Ectodermal cell (in vitro differentiated cells): ENCODE results near the gene GRAMD4.

ENCODE experiments used
- H3K27ac ChIP-seq: 2 replicates; pipeline ENCODE4 v1.7.0; 2013; ENCODE audit warnings: mild to moderate bottlenecking, low read depth, low read length; ENCODE audit not compliant: insufficient read depth, poor library complexity, severe bottlenecking
- H3K27me3 ChIP-seq: 2 replicates; pipeline ENCODE4 v1.7.0; 2013; ENCODE audit warnings: mild to moderate bottlenecking, low read length; ENCODE audit not compliant: insufficient read depth, control insufficient read depth, poor library complexity, severe bottlenecking
- H3K36me3 ChIP-seq: one replicate; pipeline ENCODE4 v1.7.0; 2013; ENCODE audit warnings: low read length; ENCODE audit not compliant: control insufficient read depth, insufficient read depth
- H3K4me1 ChIP-seq: one replicate; pipeline ENCODE4 v1.7.0; 2013; ENCODE audit warnings: low read length; ENCODE audit not compliant: control insufficient read depth, insufficient read depth
- H3K4me3 ChIP-seq: 2 replicates; pipeline ENCODE4 v1.7.0; 2013; ENCODE audit warnings: low read depth, low read length, control low read depth; ENCODE audit not compliant: insufficient read depth
- H3K9me3 ChIP-seq: 2 replicates; pipeline ENCODE4 v1.7.0; 2013; ENCODE audit warnings: mild to moderate bottlenecking, low read length, moderate library complexity; ENCODE audit not compliant: control insufficient read depth
- WGBS, 2 experiments: methylation state at CpG; one replicate each; pipeline ENCODE4 v1.1.7; 2013; ENCODE audit warnings: missing lambda C conversion rate in 2 of 2; 5-methylcytosine and 5-hydroxymethylcytosine counted together

Gene GRAMD4

GRCh38 chr22:46673662-46674236 lies 53.6 kb downstream of the GRAMD4 start:
- H3K36me3 ChIP-seq = no peaks in the 10 kb centered on the region
- H3K9me3 ChIP-seq = no peaks in the 10 kb centered on the region
- H3K4me1 ChIP-seq = no peaks in the 10 kb centered on the region
- no peak overlapping the region for H3K27ac ChIP-seq
- no peak overlapping the region for H3K4me3 ChIP-seq
- 89 to 92% methylated on average over 32 of the region's 32 CpGs for WGBS, 2 experiments
- no peaks in the 10 kb centered on the region for H3K27me3 ChIP-seq

GRCh38 chr22:46674367-46674781 lies 54.2 kb downstream of the GRAMD4 start:
- no peak overlapping the region for H3K4me3 ChIP-seq
- H3K27me3 ChIP-seq = no peaks in the 10 kb centered on the region
- no peaks in the 10 kb centered on the region for H3K4me1 ChIP-seq
- H3K9me3 ChIP-seq = no peaks in the 10 kb centered on the region
- 94 to 95% methylated on average over 19 of the region's 19 CpGs for WGBS, 2 experiments
- H3K36me3 ChIP-seq = no peaks in the 10 kb centered on the region
- H3K27ac ChIP-seq = no peak overlapping the region

GRCh38 chr22:46674906-46675305 lies 54.7 kb downstream of the GRAMD4 start:
- Histone ChIP-seq H3K27me3 (no peaks in the 10 kb centered on the region), H3K4me1 (no peaks in the 10 kb centered on the region), H3K27ac (no peak overlapping the region), H3K36me3 (no peaks in the 10 kb centered on the region), H3K4me3 (no peak overlapping the region), H3K9me3 (no peaks in the 10 kb centered on the region)
- 93 to 94% methylated on average over 11 of the region's 11 CpGs for WGBS, 2 experiments

GRCh38 chr22:46675479-46675878 lies 55.3 kb downstream of the GRAMD4 start:
- no peaks in the 10 kb centered on the region for H3K36me3 ChIP-seq
- WGBS, 2 experiments = 96% methylated on average over 13 of the region's 13 CpGs
- no peak overlapping the region for H3K4me3 ChIP-seq

GRCh38 chr22:46675938-46676337 lies 55.8 kb downstream of the GRAMD4 start:
- 91 to 92% methylated on average over 16 of the region's 16 CpGs for WGBS, 2 experiments
- Histone ChIP-seq H3K4me1 (no peaks in the 10 kb centered on the region), H3K27me3 (no peaks in the 10 kb centered on the region), H3K4me3 (no peak overlapping the region), H3K36me3 (no peaks in the 10 kb centered on the region), H3K9me3 (no peaks in the 10 kb centered on the region), H3K27ac (no peak overlapping the region)

More at GRCh38 chr22:46675479-46675878, 55.3 kb downstream of the GRAMD4 start:
- no peaks in the 10 kb centered on the region for H3K4me1 ChIP-seq
- H3K9me3 ChIP-seq = no peaks in the 10 kb centered on the region
- no peaks in the 10 kb centered on the region for H3K27me3 ChIP-seq
- no peak overlapping the region for H3K27ac ChIP-seq

- 93% methylated on average over 15 of the region's 15 CpGs for WGBS, 2 experiments
- Histone ChIP-seq H3K4me1 (no peaks in the 10 kb centered on the region), H3K27ac (no peak overlapping the region), H3K9me3 (no peaks in the 10 kb centered on the region), H3K27me3 (no peaks in the 10 kb centered on the region), H3K4me3 (no peak overlapping the region), H3K36me3 (no peaks in the 10 kb centered on the region)
Measured at GRCh38 chr22:46676479-46676878, 56.3 kb downstream of the GRAMD4 start.

GRCh38 chr22:46676881-46677280 lies 56.7 kb downstream of the GRAMD4 start:
- no peaks in the 10 kb centered on the region for H3K36me3 ChIP-seq
- no peaks in the 10 kb centered on the region for H3K4me1 ChIP-seq
- H3K27ac ChIP-seq = no peak overlapping the region
- no peaks in the 10 kb centered on the region for H3K9me3 ChIP-seq
- WGBS, 2 experiments = 93 to 97% methylated on average over 14 of the region's 14 CpGs
- no peaks in the 10 kb centered on the region for H3K27me3 ChIP-seq
- no peak overlapping the region for H3K4me3 ChIP-seq

- H3K36me3 ChIP-seq = no peaks in the 10 kb centered on the region
- WGBS, 2 experiments = 93% methylated on average over 28 of the region's 28 CpGs
- H3K4me3 ChIP-seq = no peak overlapping the region
- no peaks in the 10 kb centered on the region for H3K9me3 ChIP-seq
- no peaks in the 10 kb centered on the region for H3K27me3 ChIP-seq
- no peak overlapping the region for H3K27ac ChIP-seq
- no peaks in the 10 kb centered on the region for H3K4me1 ChIP-seq
Measured at GRCh38 chr22:46677323-46678002, 57.3 kb downstream of the GRAMD4 start.

- WGBS, 2 experiments = 90 to 92% methylated on average over 31 of the region's 31 CpGs
- Histone ChIP-seq H3K4me3 (no peak overlapping the region), H3K27ac (no peak overlapping the region)
Measured at GRCh38 chr22:46678003-46678657, 57.9 kb downstream of the GRAMD4 start.

More at GRCh38 chr22:46678003-46678657, 57.9 kb downstream of the GRAMD4 start:
- no peaks in the 10 kb centered on the region for H3K9me3 ChIP-seq
- H3K27me3 ChIP-seq = no peaks in the 10 kb centered on the region
- H3K36me3 ChIP-seq = no peaks in the 10 kb centered on the region
- H3K4me1 ChIP-seq = no peaks in the 10 kb centered on the region
